22Rv1 (cell line): ENCODE data around the gene THNSL1.

Experiments
- ZFX ChIP-seq: fragments of 450-650 bp; IDR thresholded peaks from 2 replicates; pipeline ENCODE4 v1.6.1; 2017; ENCODE audit warnings: antibody characterized with exemption, borderline replicate concordance
- TF ChIP-seq, protein P1 (sequence below): fragments of 450-650 bp; IDR thresholded peaks from 2 replicates; pipeline ENCODE4 v1.5.1; 2017; ENCODE audit warnings: mild to moderate bottlenecking

GRCh38 chr10:25052012-25052411 lies 35.6 kb downstream of the THNSL1 start:
- TF ChIP-seq, protein P1, sequence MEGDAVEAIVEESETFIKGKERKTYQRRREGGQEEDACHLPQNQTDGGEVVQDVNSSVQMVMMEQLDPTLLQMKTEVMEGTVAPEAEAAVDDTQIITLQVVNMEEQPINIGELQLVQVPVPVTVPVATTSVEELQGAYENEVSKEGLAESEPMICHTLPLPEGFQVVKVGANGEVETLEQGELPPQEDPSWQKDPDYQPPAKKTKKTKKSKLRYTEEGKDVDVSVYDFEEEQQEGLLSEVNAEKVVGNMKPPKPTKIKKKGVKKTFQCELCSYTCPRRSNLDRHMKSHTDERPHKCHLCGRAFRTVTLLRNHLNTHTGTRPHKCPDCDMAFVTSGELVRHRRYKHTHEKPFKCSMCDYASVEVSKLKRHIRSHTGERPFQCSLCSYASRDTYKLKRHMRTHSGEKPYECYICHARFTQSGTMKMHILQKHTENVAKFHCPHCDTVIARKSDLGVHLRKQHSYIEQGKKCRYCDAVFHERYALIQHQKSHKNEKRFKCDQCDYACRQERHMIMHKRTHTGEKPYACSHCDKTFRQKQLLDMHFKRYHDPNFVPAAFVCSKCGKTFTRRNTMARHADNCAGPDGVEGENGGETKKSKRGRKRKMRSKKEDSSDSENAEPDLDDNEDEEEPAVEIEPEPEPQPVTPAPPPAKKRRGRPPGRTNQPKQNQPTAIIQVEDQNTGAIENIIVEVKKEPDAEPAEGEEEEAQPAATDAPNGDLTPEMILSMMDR: no peak
- TF ChIP-seq ZFX: no peak
